ENCODE measurements around the gene DUSP19. TPM values are rescaled to one million over a fixed set of nuclear protein-coding genes. Genes with fewer than 3 reads are reported as not detected.

DUSP19 gene
- total and polyA plus RNA-seq, 2 of the 8 experiments (the other 6 are each of a cell fraction or from before 2014, with no cell fraction given): 0.73 to 2.3 TPM

- H3K79me2 ChIP-seq (ENCODE audit: control insufficient read depth in 1 of 2, insufficient read depth in 2 of 2, low read length in 2 of 2): peaks cover 4 to 79% of the 10 kb centered on the region in 2 experiments; a peak in 3 of 4 replicates
- H2BK12ac ChIP-seq (ENCODE audit: low read depth, low read length): no peak overlapping the region
- no peak overlapping the region for H3K23ac ChIP-seq (ENCODE audit: insufficient read length)
- H3K18ac ChIP-seq (ENCODE audit: extremely low read depth, low read length): no peak overlapping the region
- no peak overlapping the region for H3K14ac ChIP-seq (ENCODE audit: insufficient read length)
- no peak overlapping the region for H3K4ac ChIP-seq (replicated peaks; ENCODE audit: insufficient read length, low read depth, low read length)
- ChIA-PET CTCF (ENCODE audit: partially characterized antibody) (no interaction called here), POLR2A (ENCODE audit: partially characterized antibody) (no interaction called here)
- no peaks in the 10 kb centered on the region for H3K23me2 ChIP-seq (ENCODE audit: low read depth, low read length)
- no peak overlapping the region for H4K91ac ChIP-seq (replicated peaks; ENCODE audit: insufficient read length, low read length)
- no peak overlapping the region for H3K56ac ChIP-seq (replicated peaks; ENCODE audit: insufficient read length, low read depth, low read length)
- H2BK120ac ChIP-seq (replicated peaks; ENCODE audit: low read depth, low read length): no peak overlapping the region
- TF ChIP-seq PHF8 (conservative IDR thresholded peaks at IDR 0.05; ENCODE audit: low read depth, low read length) (no peak), BRCA1 (IDR thresholded peaks at IDR 0.05; ENCODE audit: low read depth, low read length) (no peak), KDM4A (IDR thresholded peaks at IDR 0.05; ENCODE audit: low read depth, low read length, severe bottlenecking) (no peak), EP300 (IDR thresholded peaks at IDR 0.05; ENCODE audit: borderline replicate concordance in 1 of 2, low read depth in 2 of 2, low read length in 2 of 2) (no peak), TCF12 (IDR thresholded peaks at IDR 0.05; ENCODE audit: low read depth, low read length) (no peak), RBBP5 (IDR thresholded peaks at IDR 0.05; ENCODE audit: borderline replicate concordance, low read depth, low read length) (no peak), SP4 (IDR thresholded peaks at IDR 0.05; ENCODE audit: low read length) (no peak)
- H4K5ac ChIP-seq (ENCODE audit: insufficient read length, low read depth, low read length): no peak overlapping the region
- H3K36me3 ChIP-seq (ENCODE audit: control insufficient read depth in 2 of 4, insufficient read depth in 4 of 4, low read length in 3 of 4): peaks cover 4 to 59% (median 21%) of the 10 kb centered on the region in 4 experiments; a peak in 7 of 8 replicates
- H3K9me3 ChIP-seq (ENCODE audit: insufficient read depth in 2 of 2, low read depth in 1 of 2, low read length in 1 of 2): no peaks in the 10 kb centered on the region
- no peak overlapping the region for H4K8ac ChIP-seq (ENCODE audit: extremely low read depth, insufficient read depth, low read length)
- no peak for DNase-seq (ENCODE audit: low read depth in 1 of 2, low spot score in 2 of 2)
- H3K4me2 ChIP-seq (ENCODE audit: insufficient read depth in 1 of 2, low read depth in 2 of 2, low read length in 2 of 2): no peak overlapping the region
- no peak overlapping the region for H3K4me3 ChIP-seq (ENCODE audit: extremely low read depth in 1 of 4, insufficient read depth in 2 of 4, low read depth in 3 of 4, low read length in 4 of 4)
- H3K27me3 ChIP-seq (replicated peaks in 1 of 4; ENCODE audit: control insufficient read depth in 3 of 4, extremely low read depth in 1 of 4, insufficient read depth in 3 of 4, low read length in 3 of 4): no peaks in the 10 kb centered on the region
- FAIRE-seq: no peak
- no peak overlapping the region for H2BK15ac ChIP-seq (ENCODE audit: low read length)
- no peaks in the 10 kb centered on the region for H3K79me1 ChIP-seq (ENCODE audit: low read depth, low read length)
- no peak overlapping the region for H2BK20ac ChIP-seq (ENCODE audit: low read length)
- H4K20me1 ChIP-seq (replicated peaks in 1 of 2; ENCODE audit: control insufficient read depth in 1 of 2, insufficient read depth in 2 of 2, low read length in 2 of 2): peaks cover 2 to 5% of the 10 kb centered on the region in 2 experiments
- no peaks in the 10 kb centered on the region for H3K4me1 ChIP-seq (replicated peaks in 1 of 4; ENCODE audit: control insufficient read depth in 3 of 4, insufficient read depth in 4 of 4, low read length in 3 of 4)
- WGBS, 2 experiments (ENCODE audit: extremely low coverage in 1 of 2, insufficient coverage in 1 of 2, insufficient read length in 1 of 2, insufficient replicate concordance in 2 of 2, low coverage in 1 of 2, low lambda C conversion rate in 2 of 2, missing lambda C conversion rate in 1 of 2): 93% methylated on average over 2 of the region's 2 CpGs; no CpG with 5 or more reads in 1 of the 2 experiments
- H2AFZ ChIP-seq (ENCODE audit: low read length): no peak overlapping the region
- H2AK5ac ChIP-seq (ENCODE audit: low read depth, low read length): no peak overlapping the region
- no peak overlapping the region for H3K9ac ChIP-seq (replicated peaks in 1 of 4; ENCODE audit: extremely low read depth in 1 of 4, low read depth in 3 of 4, low read length in 3 of 4)
- H3K27ac ChIP-seq (ENCODE audit: low read depth, low read length): no peak overlapping the region
- no peak overlapping the region for H2BK5ac ChIP-seq (ENCODE audit: low read depth, low read length)
Observed at GRCh38 chr2:183134016-183134415, 55.5 kb downstream of the DUSP19 start.
